Activated CD4-positive, alpha-beta T cell treated with anti-CD3 and anti-CD28 coated beads for 36 hours (primary cell): ENCODE measurements around the gene IFT57. TPM values are rescaled to one million over a fixed set of nuclear protein-coding genes. Genes with fewer than 3 reads are reported as not detected.
A peak's percentile ranks its signal among the peaks of the same experiment; 100 is the strongest.

ENCODE experiments used
- ATAC-seq: fragments of 200-7000 bp; cut with Tn5 transposase; one replicate; pipeline ENCODE4 v1.10.0; 2021; ENCODE audit warnings: mild to moderate bottlenecking, moderate library complexity
- CTCF ChIA-PET: fragments of 350-600 bp; sonication (Branson Sonifier 250); formaldehyde crosslinking; loops from one replicate; lab custom pipeline; 2021; ENCODE audit warnings: antibody characterized with exemption; lab: Charles Lee
- POLR2A ChIA-PET: fragments of 350-600 bp; sonication (Branson Sonifier 250); formaldehyde crosslinking; loops from one replicate; lab custom pipeline; 2021; ENCODE audit warnings: antibody characterized with exemption, inconsistent platforms; lab: Charles Lee
- DNase-seq: peaks from one replicate; pipeline ENCODE4 v3.0.0-alpha.2; 2020
- H3K27ac Mint-ChIP-seq: one replicate; pipeline ENCODE4 v1.8.0; 2021; ENCODE audit warnings: mixed read lengths
- H3K27me3 Mint-ChIP-seq: one replicate; pipeline ENCODE4 v1.8.0; 2021; ENCODE audit warnings: mixed read lengths
- H3K36me3 Mint-ChIP-seq: one replicate; pipeline ENCODE4 v1.8.0; 2021; ENCODE audit warnings: low read depth, mixed read lengths
- H3K4me1 Mint-ChIP-seq: one replicate; pipeline ENCODE4 v1.8.0; 2021; ENCODE audit warnings: mixed read lengths
- H3K4me3 Mint-ChIP-seq: one replicate; pipeline ENCODE4 v1.8.0; 2021; ENCODE audit warnings: mild to moderate bottlenecking, moderate library complexity, mixed read lengths
- H3K9me3 Mint-ChIP-seq: one replicate; pipeline ENCODE4 v1.8.0; 2021; ENCODE audit warnings: low read depth, mixed read lengths
- intact Hi-C, 2 experiments: fragments of 100-400 bp; cut with DNase I in 1 of 2; cut with micrococcal nuclease in 1 of 2; formaldehyde crosslinking; loops; one replicate each; pipeline versions ENCODE4 v1.14.2 to v1.15.1; 2022 to 2024; cut with DNase I, micrococcal nuclease
- total RNA-seq, 2 experiments: library from RNA; stranded (reverse); gene quantifications; one replicate each; pipeline ENCODE4 v1.2.3, GENCODE V29; 2021

Gene IFT57
- total RNA-seq, 2 experiments from 2014 or later = 27.9 to 29.6 TPM

GRCh38 chr3:108117241-108117775 lies 104.9 kb downstream of the IFT57 start:
- POLR2A ChIA-PET = interaction anchor here (1.4 to 2.4 kb wide), 2 partner anchors 16 to 25 kb away, joined by 4 to 9 read pairs; no protein-coding TSS in a partner anchor
- Mint-ChIP-seq H3K27me3 (no peaks in the 10 kb centered on the region), H3K27ac (peak overlapping the region; percentile 66), H3K4me3 (no peak overlapping the region), H3K36me3 (no peaks in the 10 kb centered on the region), H3K9me3 (peaks cover 6% of the 10 kb centered on the region), H3K4me1 (peaks cover 42% of the 10 kb centered on the region)
- ATAC-seq (peak; percentile 53), DNase-seq (peak; percentile 28)
- intact Hi-C loops = loop anchor here in 1 of 2 experiments (2.0 kb wide), 1 partner anchor 17 kb away; no protein-coding TSS in a partner anchor
- CTCF ChIA-PET = interaction anchor here (0.8 to 2.6 kb wide), 3 partner anchors 12 to 211 kb away, joined by 3 to 10 read pairs (median 7); no protein-coding TSS in a partner anchor

GRCh38 chr3:108114423-108115065 lies 107.7 kb downstream of the IFT57 start:
- no peak for ATAC-seq
- DNase-seq = no peak
- Mint-ChIP-seq H3K27me3 (no peaks in the 10 kb centered on the region), H3K9me3 (peaks cover 5% of the 10 kb centered on the region), H3K27ac (no peak overlapping the region), H3K4me3 (no peak overlapping the region), H3K36me3 (no peaks in the 10 kb centered on the region), H3K4me1 (peaks cover 27% of the 10 kb centered on the region)
- intact Hi-C loops = no loop called here
- ChIA-PET CTCF (interaction anchor here (0.6 to 0.8 kb wide), 3 partner anchors 15 to 347 kb away, joined by 3 read pairs; no protein-coding TSS in a partner anchor), POLR2A (no interaction called here)

- DNase-seq = no peak
- Mint-ChIP-seq H3K36me3 (no peaks in the 10 kb centered on the region), H3K4me3 (no peak overlapping the region), H3K27me3 (no peaks in the 10 kb centered on the region), H3K27ac (no peak overlapping the region), H3K4me1 (peaks cover 21% of the 10 kb centered on the region), H3K9me3 (peaks cover 2% of the 10 kb centered on the region)
- intact Hi-C loops = no loop called here
- ChIA-PET CTCF (no interaction called here), POLR2A (no interaction called here)
- no peak for ATAC-seq
Measured at GRCh38 chr3:108113975-108114374, 108.2 kb downstream of the IFT57 start.

GRCh38 chr3:108110934-108111333 lies 111.3 kb downstream of the IFT57 start:
- no peaks in the 10 kb centered on the region for H3K9me3 Mint-ChIP-seq
- DNase-seq (no peak), ATAC-seq (no peak)
- intact Hi-C loops = no loop called here
- H3K4me1 Mint-ChIP-seq = peaks cover 4% of the 10 kb centered on the region
- no peak overlapping the region for H3K27ac Mint-ChIP-seq
- H3K4me3 Mint-ChIP-seq = no peak overlapping the region
- ChIA-PET CTCF (no interaction called here), POLR2A (no interaction called here)
- no peaks in the 10 kb centered on the region for H3K36me3 Mint-ChIP-seq
- H3K27me3 Mint-ChIP-seq = no peaks in the 10 kb centered on the region

Other genes with a start within 250 kb of the IFT57 start
- 100 to 1,000 TPM in 1 of 2 experiments, 10 to 100 TPM in 1; 58.6 to 104 TPM for gene CD47, start 131.4 kb downstream of the IFT57 start, total RNA-seq
- gene HHLA2, start 74.1 kb upstream of the IFT57 start, total RNA-seq = under 1 TPM; 0.27 to 0.70 TPM